KMS-11 (cell line): Measurements from ENCODE around the gene KIF6.

Experiments used
- H2AFZ ChIP-seq: fragments of 200-600 bp; sonication (generic); 2 replicates; pipeline ENCODE4 v1.6.1; 2016; ENCODE audit warnings: antibody characterized with exemption, mixed run types, low read depth
- H3K27ac ChIP-seq: fragments of 200-600 bp; sonication (generic); 2 replicates; pipeline ENCODE4 v1.6.1; 2016; ENCODE audit warnings: mild to moderate bottlenecking, mixed run types
- H3K27me3 ChIP-seq: fragments of 200-600 bp; sonication (generic); 2 replicates; pipeline ENCODE4 v1.6.1; 2017; ENCODE audit warnings: mild to moderate bottlenecking, low read depth, mixed run types, moderate library complexity; ENCODE audit not compliant: insufficient read depth
- H3K36me3 ChIP-seq: fragments of 200-600 bp; sonication (generic); 2 replicates; pipeline ENCODE4 v1.6.1; 2017; ENCODE audit warnings: mild to moderate bottlenecking, mixed run types; ENCODE audit not compliant: insufficient read depth
- H3K4me1 ChIP-seq: fragments of 200-600 bp; sonication (generic); 2 replicates; pipeline ENCODE4 v1.6.1; 2016; ENCODE audit warnings: mild to moderate bottlenecking, low read depth, mixed run types; ENCODE audit not compliant: poor library complexity, severe bottlenecking
- H3K4me2 ChIP-seq: fragments of 200-600 bp; sonication (generic); 2 replicates; pipeline ENCODE4 v1.7.0; 2016; ENCODE audit warnings: mild to moderate bottlenecking, mixed run types
- H3K4me3 ChIP-seq: fragments of 200-600 bp; sonication (generic); IDR thresholded peaks from 2 replicates; pipeline ENCODE4 v1.6.1; 2017; ENCODE audit warnings: low read depth, low read length, mixed read lengths; ENCODE audit not compliant: insufficient read depth
- H3K79me2 ChIP-seq: fragments of 200-600 bp; sonication (generic); 2 replicates; pipeline ENCODE4 v1.6.1; 2016; ENCODE audit warnings: low read depth, mixed run types; ENCODE audit not compliant: insufficient read depth
- H3K9ac ChIP-seq: fragments of 200-600 bp; sonication (generic); 2 replicates; pipeline ENCODE4 v1.6.1; 2016; ENCODE audit warnings: mild to moderate bottlenecking, mixed run types
- H4K20me1 ChIP-seq: fragments of 200-600 bp; sonication (generic); 2 replicates; pipeline ENCODE4 v1.6.1; 2016; ENCODE audit warnings: mild to moderate bottlenecking, mixed run types; ENCODE audit not compliant: insufficient read depth
- CTCF ChIP-seq: fragments of 200-600 bp; sonication (generic); conservative IDR thresholded peaks from 2 replicates; pipeline ENCODE4 v1.6.1; 2017; ENCODE audit warnings: low read depth, mild to moderate bottlenecking, antibody characterized with exemption, low read length, moderate library complexity, mixed read lengths

Gene KIF6

GRCh38 chr6:39400026-39400425, 325.2 kb downstream of the KIF6 start:
- Histone ChIP-seq H3K4me3 (no peak overlapping the region), H3K27ac (no peak overlapping the region), H3K27me3 (no peaks in the 10 kb centered on the region), H3K4me2 (no peak overlapping the region), H4K20me1 (no peaks in the 10 kb centered on the region), H3K9ac (no peak overlapping the region), H2AFZ (no peak overlapping the region), H3K79me2 (no peaks in the 10 kb centered on the region), H3K4me1 (no peaks in the 10 kb centered on the region), H3K36me3 (no peaks in the 10 kb centered on the region)
- no peak for TF ChIP-seq CTCF

GRCh38 chr6:39396854-39397253, 328.4 kb downstream of the KIF6 start:
- no peak for TF ChIP-seq CTCF

GRCh38 chr6:39393075-39393474, 332.1 kb downstream of the KIF6 start:
- H3K27me3 ChIP-seq = no peaks in the 10 kb centered on the region
- no peak overlapping the region for H3K4me3 ChIP-seq
- no peak overlapping the region for H3K4me2 ChIP-seq
- H3K27ac ChIP-seq = no peak overlapping the region
- H3K9ac ChIP-seq = no peak overlapping the region
- no peaks in the 10 kb centered on the region for H4K20me1 ChIP-seq
- no peaks in the 10 kb centered on the region for H3K79me2 ChIP-seq
- H3K36me3 ChIP-seq = no peaks in the 10 kb centered on the region
- no peaks in the 10 kb centered on the region for H3K4me1 ChIP-seq
- no peak overlapping the region for H2AFZ ChIP-seq
- TF ChIP-seq CTCF = no peak

More at GRCh38 chr6:39396854-39397253, 328.4 kb downstream of the KIF6 start:
- no peak overlapping the region for H3K27ac ChIP-seq
- no peaks in the 10 kb centered on the region for H3K4me1 ChIP-seq
- H3K27me3 ChIP-seq = no peaks in the 10 kb centered on the region
- H3K4me3 ChIP-seq = no peak overlapping the region
- H2AFZ ChIP-seq = no peak overlapping the region
- H3K79me2 ChIP-seq = no peaks in the 10 kb centered on the region
- H3K36me3 ChIP-seq = no peaks in the 10 kb centered on the region
- H4K20me1 ChIP-seq = no peaks in the 10 kb centered on the region
- H3K4me2 ChIP-seq = no peak overlapping the region
- H3K9ac ChIP-seq = no peak overlapping the region

DNA sequence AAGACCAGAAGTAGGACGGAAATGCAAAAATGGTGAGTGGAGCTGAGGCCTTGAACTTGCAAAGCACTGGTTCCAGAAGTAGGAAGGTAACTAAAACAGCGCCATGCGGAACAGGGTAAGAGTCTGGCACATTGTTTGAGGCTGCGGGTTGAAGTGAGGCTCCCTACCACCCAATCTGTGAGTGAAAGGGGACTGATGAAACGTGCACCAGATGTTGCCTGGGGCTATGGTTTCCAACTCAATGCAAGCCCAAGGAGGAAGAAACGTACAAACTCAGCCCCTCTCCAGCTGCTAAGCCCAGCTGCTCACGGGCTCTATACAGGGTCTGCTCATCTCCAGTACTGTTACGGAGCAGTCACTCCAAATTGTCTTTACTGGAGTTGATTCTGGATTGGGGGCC, 334.0 kb downstream of the KIF6 start:
- Histone ChIP-seq H4K20me1 (no peaks in the 10 kb centered on the region), H3K4me3 (no peak overlapping the region), H3K27me3 (no peaks in the 10 kb centered on the region), H3K27ac (no peak overlapping the region), H3K4me2 (no peak overlapping the region), H2AFZ (no peak overlapping the region), H3K79me2 (no peaks in the 10 kb centered on the region), H3K9ac (no peak overlapping the region), H3K36me3 (no peaks in the 10 kb centered on the region), H3K4me1 (no peaks in the 10 kb centered on the region)
- no peak for TF ChIP-seq CTCF

DNA sequence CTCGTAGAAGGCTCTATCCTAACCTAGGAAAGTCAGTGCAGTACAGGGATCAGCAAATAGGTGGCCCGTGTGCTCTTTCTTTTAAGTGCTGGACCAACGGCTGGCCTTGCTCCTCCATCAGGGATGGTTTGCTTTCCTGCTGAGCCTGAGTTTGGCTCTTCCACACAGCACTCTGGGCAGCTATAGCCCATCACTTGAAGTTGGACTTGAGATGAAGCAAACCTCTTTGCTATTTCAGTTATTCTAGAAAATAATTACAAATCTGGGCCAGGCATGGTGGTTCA, 335.8 kb downstream of the KIF6 start:
- H4K20me1 ChIP-seq = no peaks in the 10 kb centered on the region
- no peak overlapping the region for H3K27ac ChIP-seq
- no peaks in the 10 kb centered on the region for H3K4me1 ChIP-seq
- H3K36me3 ChIP-seq = no peaks in the 10 kb centered on the region
- H3K4me3 ChIP-seq = no peak overlapping the region
- H3K4me2 ChIP-seq = no peak overlapping the region
- no peaks in the 10 kb centered on the region for H3K79me2 ChIP-seq
- H3K27me3 ChIP-seq = no peaks in the 10 kb centered on the region
- no peak overlapping the region for H2AFZ ChIP-seq
- no peak overlapping the region for H3K9ac ChIP-seq
- no peak for TF ChIP-seq CTCF
